Measurements from ENCODE around the gene DDTL.

DNA sequence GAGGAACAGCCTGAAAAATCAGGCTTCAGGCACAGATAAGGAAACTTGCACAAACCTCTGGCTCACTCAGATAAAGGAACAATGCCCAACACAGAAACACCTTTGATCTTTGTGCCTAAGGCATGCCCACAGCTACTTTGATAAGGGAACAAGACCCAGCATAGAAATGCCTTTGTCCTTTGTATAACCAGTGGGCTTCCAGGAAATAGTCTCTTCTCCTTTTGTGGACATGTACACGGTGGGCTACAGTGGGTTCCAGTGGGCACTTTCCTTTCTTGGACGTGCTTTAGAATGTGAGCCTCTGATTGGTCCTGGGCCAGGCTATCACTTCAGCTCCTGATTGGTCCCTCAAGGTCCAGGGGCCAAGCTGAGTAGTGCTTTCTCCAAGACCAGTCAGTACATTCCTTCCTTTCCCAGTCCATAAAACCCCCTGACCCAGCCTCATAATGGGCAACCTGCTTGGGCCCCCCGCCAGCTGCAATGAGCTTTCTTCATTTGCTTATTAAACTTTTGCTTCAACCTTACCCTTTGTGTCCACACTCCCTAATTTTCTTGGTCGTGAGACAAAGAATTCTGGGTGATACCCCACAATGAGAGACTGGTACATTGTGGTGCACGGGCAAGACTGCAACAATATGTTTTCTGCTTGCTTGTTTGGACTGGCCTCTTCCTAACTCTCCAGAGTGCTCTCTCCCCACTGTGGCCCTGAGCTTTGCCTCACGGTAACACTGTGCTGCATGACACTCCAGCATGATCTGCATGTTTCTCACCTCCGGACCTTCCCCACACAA is 42.7 kb downstream of the DDTL start:
- TF ChIP-seq, protein P1, sequence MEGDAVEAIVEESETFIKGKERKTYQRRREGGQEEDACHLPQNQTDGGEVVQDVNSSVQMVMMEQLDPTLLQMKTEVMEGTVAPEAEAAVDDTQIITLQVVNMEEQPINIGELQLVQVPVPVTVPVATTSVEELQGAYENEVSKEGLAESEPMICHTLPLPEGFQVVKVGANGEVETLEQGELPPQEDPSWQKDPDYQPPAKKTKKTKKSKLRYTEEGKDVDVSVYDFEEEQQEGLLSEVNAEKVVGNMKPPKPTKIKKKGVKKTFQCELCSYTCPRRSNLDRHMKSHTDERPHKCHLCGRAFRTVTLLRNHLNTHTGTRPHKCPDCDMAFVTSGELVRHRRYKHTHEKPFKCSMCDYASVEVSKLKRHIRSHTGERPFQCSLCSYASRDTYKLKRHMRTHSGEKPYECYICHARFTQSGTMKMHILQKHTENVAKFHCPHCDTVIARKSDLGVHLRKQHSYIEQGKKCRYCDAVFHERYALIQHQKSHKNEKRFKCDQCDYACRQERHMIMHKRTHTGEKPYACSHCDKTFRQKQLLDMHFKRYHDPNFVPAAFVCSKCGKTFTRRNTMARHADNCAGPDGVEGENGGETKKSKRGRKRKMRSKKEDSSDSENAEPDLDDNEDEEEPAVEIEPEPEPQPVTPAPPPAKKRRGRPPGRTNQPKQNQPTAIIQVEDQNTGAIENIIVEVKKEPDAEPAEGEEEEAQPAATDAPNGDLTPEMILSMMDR (IDR thresholded peaks at IDR 0.05): no peak
- TF ChIP-seq, protein P2, sequence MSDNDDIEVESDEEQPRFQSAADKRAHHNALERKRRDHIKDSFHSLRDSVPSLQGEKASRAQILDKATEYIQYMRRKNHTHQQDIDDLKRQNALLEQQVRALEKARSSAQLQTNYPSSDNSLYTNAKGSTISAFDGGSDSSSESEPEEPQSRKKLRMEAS (IDR thresholded peaks at IDR 0.05; ENCODE audit: low read depth): no peak

All from SK-N-SH (cell line).